Measurements from ENCODE around the gene IFI27.

GRCh38 chr14:94074534-94074933 lies 36.0 kb upstream of the IFI27 start:
- no peak for TF ChIP-seq CTCF (conservative IDR thresholded peaks at IDR 0.05; ENCODE audit: low read depth, low read length)
- no peak for TF ChIP-seq EZH2 (IDR thresholded peaks at IDR 0.05; ENCODE audit: borderline replicate concordance, low read depth, low read length, poor library complexity, severe bottlenecking)
